Measurements from ENCODE around the gene MYH15. TPM values are rescaled to one million over a fixed set of nuclear protein-coding genes. Genes with fewer than 3 reads are reported as not detected.

MYH15 gene
- total and polyA plus RNA-seq, 2 of the 4 experiments (the other 2 are of a cell fraction) = 0.10 to 0.36 TPM

GRCh38 chr3:108552267-108553159, 42.1 kb upstream of the MYH15 start:
- peak; percentile 56 for DNase-seq
- Histone ChIP-seq H3K27ac (ENCODE audit: insufficient read depth, low read length) (no peak overlapping the region), H3K4me2 (ENCODE audit: low read depth, low read length) (no peak overlapping the region), H2AFZ (replicated peaks; ENCODE audit: low read length, poor library complexity) (no peak overlapping the region), H4K5ac (ENCODE audit: low read depth, low read length) (no peak overlapping the region), H4K20me1 (ENCODE audit: insufficient read depth, low read length) (no peaks in the 10 kb centered on the region), H3K9ac (ENCODE audit: low read depth, low read length) (no peak overlapping the region), H2BK120ac (ENCODE audit: low read depth, low read length) (no peak overlapping the region), H3K4ac (ENCODE audit: low read depth, low read length) (no peak overlapping the region), H4K8ac (ENCODE audit: low read depth in 2 of 2, low read length in 2 of 2) (no peak overlapping the region), H3K56ac (ENCODE audit: extremely low read depth, insufficient read depth, low read length) (no peak overlapping the region), H2AK9ac (replicated peaks; ENCODE audit: low read depth, low read length, poor library complexity) (no peak overlapping the region), H3K79me1 (ENCODE audit: low read depth in 1 of 2, low read length in 2 of 2) (no peaks in the 10 kb centered on the region; a peak in 1 of 4 replicates), H3K4me3 (ENCODE audit: insufficient read depth, low read depth, low read length) (no peak overlapping the region), H3K14ac (replicated peaks; ENCODE audit: low read depth, low read length) (no peak overlapping the region), H2BK5ac (ENCODE audit: low read depth, low read length, poor library complexity, severe bottlenecking) (no peak overlapping the region), H3K4me1 (ENCODE audit: control insufficient read depth, insufficient read depth, low read length) (peaks cover 4% of the 10 kb centered on the region; the same call in 1 of the 2 replicates), H2BK15ac (ENCODE audit: low read depth, low read length) (no peak overlapping the region), H3K36me3 (ENCODE audit: control insufficient read depth, insufficient read depth, low read length) (no peaks in the 10 kb centered on the region; the same call in 1 of the 2 replicates), H3K9me3 (ENCODE audit: control insufficient read depth, insufficient read depth, low read length) (no peaks in the 10 kb centered on the region), H2BK20ac (ENCODE audit: low read depth, low read length) (no peak overlapping the region), H3K23ac (ENCODE audit: low read depth, low read length) (no peak overlapping the region), H2AK5ac (ENCODE audit: low read depth, low read length) (no peak overlapping the region), H3K18ac (ENCODE audit: low read depth, low read length) (no peak overlapping the region), H3K9me1 (ENCODE audit: insufficient read depth, low read length) (no peaks in the 10 kb centered on the region), H4K91ac (ENCODE audit: insufficient read depth, low read depth, low read length) (no peak overlapping the region), H3K27me3 (ENCODE audit: control insufficient read depth, insufficient read depth, low read length) (no peaks in the 10 kb centered on the region)
- TF ChIP-seq SMC3 (IDR thresholded peaks at IDR 0.05; ENCODE audit: low read depth, low read length) = peak; percentile 53; the same call in 1 of the 2 replicates
- TF ChIP-seq, protein P1, sequence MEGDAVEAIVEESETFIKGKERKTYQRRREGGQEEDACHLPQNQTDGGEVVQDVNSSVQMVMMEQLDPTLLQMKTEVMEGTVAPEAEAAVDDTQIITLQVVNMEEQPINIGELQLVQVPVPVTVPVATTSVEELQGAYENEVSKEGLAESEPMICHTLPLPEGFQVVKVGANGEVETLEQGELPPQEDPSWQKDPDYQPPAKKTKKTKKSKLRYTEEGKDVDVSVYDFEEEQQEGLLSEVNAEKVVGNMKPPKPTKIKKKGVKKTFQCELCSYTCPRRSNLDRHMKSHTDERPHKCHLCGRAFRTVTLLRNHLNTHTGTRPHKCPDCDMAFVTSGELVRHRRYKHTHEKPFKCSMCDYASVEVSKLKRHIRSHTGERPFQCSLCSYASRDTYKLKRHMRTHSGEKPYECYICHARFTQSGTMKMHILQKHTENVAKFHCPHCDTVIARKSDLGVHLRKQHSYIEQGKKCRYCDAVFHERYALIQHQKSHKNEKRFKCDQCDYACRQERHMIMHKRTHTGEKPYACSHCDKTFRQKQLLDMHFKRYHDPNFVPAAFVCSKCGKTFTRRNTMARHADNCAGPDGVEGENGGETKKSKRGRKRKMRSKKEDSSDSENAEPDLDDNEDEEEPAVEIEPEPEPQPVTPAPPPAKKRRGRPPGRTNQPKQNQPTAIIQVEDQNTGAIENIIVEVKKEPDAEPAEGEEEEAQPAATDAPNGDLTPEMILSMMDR (conservative IDR thresholded peaks at IDR 0.05; ENCODE audit: low read depth, low read length) = peak; percentile 60
- no peak for TF ChIP-seq RFX5 (IDR thresholded peaks at IDR 0.05; ENCODE audit: low read depth, low read length)
- peak; percentile 53 for TF ChIP-seq RAD21 (IDR thresholded peaks at IDR 0.05; ENCODE audit: low read length)
- no peak for TF ChIP-seq USF2 (IDR thresholded peaks at IDR 0.05; ENCODE audit: low read depth, low read length)
- CTCF ChIA-PET = interaction anchor here (0.9 to 1.8 kb wide), 5 partner anchors 9 to 625 kb away, joined by 3 to 11 read pairs (median 4); no protein-coding TSS in a partner anchor
- peak; percentile 59; the same call in 1 of the 2 replicates for ATAC-seq (ENCODE audit: low read depth)
- BruUV-seq (replicated peaks) = no TSS peak
- WGBS, 2 experiments (ENCODE audit: extremely low coverage in 2 of 2, insufficient read length in 1 of 2) = no CpG with 5 or more reads among the region's 4 CpGs
- in situ Hi-C loops (cut with MboI; ENCODE audit: low sequenced_read_pairs) (loop anchor here (5.0 to 10.0 kb wide), 2 partner anchors 60 to 1318 kb away; no protein-coding TSS in a partner anchor), intact Hi-C loops (cut with micrococcal nuclease) (loop anchor here (1.0 to 10.0 kb wide), 5 partner anchors 63 to 1315 kb away; no protein-coding TSS in a partner anchor), dilution Hi-C loops (cut with HindIII; ENCODE audit: low sequenced_read_pairs, unreplicated experiment) (no loop called here)
- POLR2A ChIA-PET (ENCODE audit: unreplicated experiment) = no interaction called here

Data from IMR-90 (cell line).